ENCODE data around the gene SLC6A1.

SLC6A1 gene

DNA sequence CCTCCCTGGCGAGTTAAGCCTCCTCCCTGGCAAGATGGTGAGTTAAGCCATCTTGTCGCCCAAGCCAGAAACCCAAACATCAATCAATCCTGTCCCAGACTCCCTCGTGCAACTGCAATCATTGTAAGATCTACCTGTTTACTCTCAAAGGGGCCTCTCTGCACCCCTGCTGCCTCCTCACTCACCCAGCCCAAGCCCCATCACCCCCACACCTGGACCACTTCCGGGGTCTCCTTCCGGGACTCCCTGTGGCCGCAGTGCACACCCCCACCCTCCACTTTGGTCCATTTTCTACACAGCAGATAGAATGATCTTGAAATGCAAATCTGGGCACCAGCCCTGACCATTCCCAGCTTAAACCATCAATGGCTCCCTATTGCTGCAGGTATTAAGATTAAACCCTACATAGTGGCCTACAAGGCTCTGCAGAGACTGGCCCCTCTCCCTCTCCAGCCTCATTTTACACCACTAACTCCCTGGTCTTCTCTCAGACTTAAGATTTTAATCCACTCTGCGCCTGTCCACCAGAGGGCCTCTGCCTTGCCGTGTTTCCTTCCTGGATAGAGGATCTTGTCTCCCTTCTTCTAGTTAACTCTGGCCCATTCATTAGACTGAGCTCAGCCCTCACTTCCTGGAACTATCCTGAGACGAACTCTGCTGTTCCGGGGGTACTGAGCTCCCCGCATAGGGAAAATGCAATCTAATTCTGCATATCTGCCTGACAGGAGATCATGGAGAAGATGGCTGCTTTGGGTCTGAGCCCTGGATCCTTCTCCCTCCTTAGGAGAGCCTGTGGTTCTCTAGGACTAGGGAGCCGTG lies 41.9 kb upstream of the SLC6A1 start:
- peak; percentile 72 for TF ChIP-seq CTCF (conservative IDR thresholded peaks at IDR 0.05; ENCODE audit: control insufficient read depth, insufficient read depth, low read depth, low read length)
- H3K4me3 ChIP-seq (ENCODE audit: control insufficient read depth, low read depth, low read length): no peak overlapping the region
- DNase-seq (ENCODE audit: low read depth): peak; percentile 56

GRCh38 chr3:10951295-10951926 lies 41.1 kb upstream of the SLC6A1 start:
- no peak overlapping the region for H3K4me3 ChIP-seq (ENCODE audit: control insufficient read depth, low read depth, low read length)
- TF ChIP-seq CTCF (conservative IDR thresholded peaks at IDR 0.05; ENCODE audit: control insufficient read depth, insufficient read depth, low read depth, low read length): no peak
- DNase-seq (ENCODE audit: low read depth): no peak

- no peak for DNase-seq (ENCODE audit: low read depth)
- H3K4me3 ChIP-seq (ENCODE audit: control insufficient read depth, low read depth, low read length): no peak overlapping the region
- no peak for TF ChIP-seq CTCF (conservative IDR thresholded peaks at IDR 0.05; ENCODE audit: control insufficient read depth, insufficient read depth, low read depth, low read length)
These were observed 40.0 kb upstream of the SLC6A1 start for GRCh38 chr3:10952525-10952924.

- H3K4me3 ChIP-seq (ENCODE audit: control insufficient read depth, low read depth, low read length): no peak overlapping the region
- DNase-seq (ENCODE audit: low read depth): no peak
- no peak for TF ChIP-seq CTCF (conservative IDR thresholded peaks at IDR 0.05; ENCODE audit: control insufficient read depth, insufficient read depth, low read depth, low read length)
These were observed 37.8 kb upstream of the SLC6A1 start for GRCh38 chr3:10954740-10955139.

- H3K4me3 ChIP-seq (ENCODE audit: control insufficient read depth, low read depth, low read length): no peak overlapping the region
- no peak for DNase-seq (ENCODE audit: low read depth)
- no peak for TF ChIP-seq CTCF (conservative IDR thresholded peaks at IDR 0.05; ENCODE audit: control insufficient read depth, insufficient read depth, low read depth, low read length)
These were observed 36.7 kb upstream of the SLC6A1 start for GRCh38 chr3:10955711-10956453.

DNA sequence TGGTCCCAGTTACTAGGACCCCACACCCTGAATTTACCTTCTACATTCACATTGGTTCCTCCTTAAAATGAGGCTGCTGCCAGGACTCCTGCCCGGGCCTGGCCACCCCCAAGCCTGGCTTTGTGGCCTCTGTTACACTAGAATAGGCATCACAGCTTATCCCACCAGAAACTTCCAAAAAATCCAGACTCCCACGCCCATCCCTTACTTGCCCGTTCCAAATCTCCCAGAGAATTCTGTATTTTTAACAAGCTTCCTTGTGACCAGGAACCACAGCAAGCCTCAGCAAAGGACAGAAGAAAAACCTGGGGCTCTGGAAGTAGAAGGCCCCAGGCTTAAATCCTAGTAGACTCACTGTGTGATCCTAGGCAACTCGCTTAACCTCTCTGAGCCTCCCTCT lies 36.0 kb upstream of the SLC6A1 start:
- H3K4me3 ChIP-seq (ENCODE audit: control insufficient read depth, low read depth, low read length): no peak overlapping the region
- no peak for DNase-seq (ENCODE audit: low read depth)
- TF ChIP-seq CTCF (conservative IDR thresholded peaks at IDR 0.05; ENCODE audit: control insufficient read depth, insufficient read depth, low read depth, low read length): no peak

Measured in fibroblast of mammary gland (primary cell).